Duodenal mucosa (tissue), 2 donors: Measurements from ENCODE around the gene FFAR2.
"Not testable (repeated sequence)": the region's sequence is repeated elsewhere in the genome, so short reads cannot be mapped to it uniquely, and the experiment has no call there.

Source experiments
- H3K27ac ChIP-seq: one replicate; pipeline ENCODE4 v1.7.0; 2013; ENCODE audit warnings: low read depth, low read length
- H3K27me3 ChIP-seq, 2 donors: one replicate each; pipeline ENCODE4 v1.7.0; 2013; ENCODE audit warnings: low read length in 2 of 2, control low read depth in 1 of 2; ENCODE audit not compliant: insufficient read depth in 2 of 2, control insufficient read depth in 1 of 2
- H3K36me3 ChIP-seq, 2 donors: one replicate each; pipeline ENCODE4 v1.7.0; 2013; ENCODE audit warnings: low read length in 2 of 2, control low read depth in 1 of 2; ENCODE audit not compliant: insufficient read depth in 2 of 2, control insufficient read depth in 1 of 2
- H3K4me1 ChIP-seq, 2 donors: one replicate each; pipeline ENCODE4 v1.7.0; 2013; ENCODE audit warnings: low read length in 2 of 2, control low read depth in 1 of 2; ENCODE audit not compliant: insufficient read depth in 2 of 2, control insufficient read depth in 1 of 2
- H3K4me3 ChIP-seq, 2 donors: one replicate each; pipeline ENCODE4 v1.7.0; 2013; ENCODE audit warnings: low read length in 2 of 2, low read depth in 1 of 2
- H3K9ac ChIP-seq, 2 donors: one replicate each; pipeline ENCODE4 v1.7.0; 2013; ENCODE audit warnings: low read length in 2 of 2, low read depth in 1 of 2
- H3K9me3 ChIP-seq, 2 donors: one replicate each; pipeline ENCODE4 v1.7.0; 2013; ENCODE audit warnings: low read length in 2 of 2, control low read depth in 1 of 2; ENCODE audit not compliant: control insufficient read depth in 1 of 2

The FFAR2 gene

DNA sequence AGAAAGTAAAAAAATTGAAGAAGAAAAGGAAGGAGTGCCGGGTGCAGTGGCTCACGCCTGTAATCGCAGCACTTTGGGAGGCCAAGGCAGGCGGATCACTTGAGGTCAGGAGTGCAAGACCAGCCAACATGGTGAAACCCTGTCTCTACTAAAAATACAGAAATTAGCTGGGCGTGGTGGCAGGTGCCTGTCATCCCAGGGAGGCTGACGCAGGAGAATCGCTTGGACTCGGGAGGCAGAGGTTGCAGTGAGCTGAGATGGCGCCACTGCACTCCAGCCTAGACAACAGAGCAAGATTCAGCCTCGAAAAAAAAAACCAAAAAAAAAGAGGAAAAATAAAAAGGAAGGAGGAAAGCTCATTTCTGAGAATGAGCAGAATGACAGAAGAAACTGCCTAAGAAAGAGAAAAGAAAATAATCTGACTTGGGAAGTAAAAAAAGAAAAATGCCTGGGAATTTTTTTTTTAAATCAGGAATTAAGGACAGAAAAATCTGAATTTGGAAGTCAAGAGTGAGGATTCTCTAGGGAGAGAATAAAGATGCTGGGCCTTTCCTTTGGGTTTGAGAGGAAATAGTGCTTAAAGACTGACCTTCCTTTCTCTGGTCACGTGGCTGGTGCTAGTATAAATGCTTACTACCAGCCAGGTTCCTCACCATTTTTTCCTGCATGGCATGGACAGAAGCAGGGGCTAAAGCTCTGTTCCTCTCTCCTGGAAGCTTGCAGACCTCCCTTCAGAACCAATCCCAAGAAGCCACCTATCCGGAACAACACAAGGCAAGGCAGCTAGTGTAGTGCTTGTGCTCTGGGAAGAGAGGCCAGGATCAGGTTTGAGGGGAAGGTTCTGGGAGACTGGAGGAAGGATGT lies at the start of gene FFAR2:
Gene FFAR2, plus strand, starts transcription at position 652 of the 864 bp plus-strand sequence. CDS start 1,458 bp downstream, outside the sequence.
- H3K4me3 ChIP-seq = peak within 1 kb of the TSS in 1 of 2 donors; percentile 25
- H3K36me3 ChIP-seq = no peaks in the 10 kb centered on the region
- no peak within 1 kb of the TSS for H3K27ac ChIP-seq
- H3K27me3 ChIP-seq = peaks cover 0 to 3% of the 10 kb centered on the region in 2 donors
- peak within 1 kb of the TSS in 1 of 2 donors; percentile 35 for H3K9ac ChIP-seq
- H3K4me1 ChIP-seq = peaks cover 15 to 36% of the 10 kb centered on the region in 2 donors
- H3K9me3 ChIP-seq = no peaks in the 10 kb centered on the region

DNA sequence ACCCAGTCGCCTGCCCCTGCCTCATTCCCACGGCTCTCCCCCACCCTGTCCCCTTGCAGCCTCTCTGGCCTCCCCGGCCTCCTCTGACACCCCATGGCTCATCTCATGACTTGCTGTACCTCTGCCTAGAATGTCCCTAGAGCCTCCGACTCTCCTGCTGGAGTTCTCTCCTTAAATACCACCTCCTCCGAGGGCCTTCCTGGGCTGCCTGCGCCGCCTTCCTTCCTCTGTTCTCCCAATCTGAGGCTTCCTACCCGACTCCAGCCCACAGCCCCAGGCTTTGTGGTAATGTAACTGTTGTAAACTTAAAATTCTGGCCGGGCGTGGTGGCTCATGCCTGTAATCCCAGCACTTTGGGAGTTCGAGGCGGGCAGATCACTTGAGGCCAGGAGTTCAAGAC lies 49.5 kb upstream of the FFAR2 start:
- Histone ChIP-seq H3K36me3 (no peaks in the 10 kb centered on the region), H3K9ac (no peak overlapping the region), H3K27ac (no peak overlapping the region), H3K9me3 (no peaks in the 10 kb centered on the region), H3K4me1 (peaks cover 0 to 5% of the 10 kb centered on the region in 2 donors), H3K4me3 (no peak overlapping the region), H3K27me3 (no peaks in the 10 kb centered on the region)

GRCh38 chr19:35399231-35399630 lies 48.8 kb upstream of the FFAR2 start:
- H3K27ac ChIP-seq = no peak overlapping the region

GRCh38 chr19:35399948-35400772 lies 47.9 kb upstream of the FFAR2 start:
- Histone ChIP-seq H3K27ac (no peak overlapping the region), H3K27me3 (no peaks in the 10 kb centered on the region), H3K36me3 (no peaks in the 10 kb centered on the region), H3K4me1 (peaks cover 0 to 5% of the 10 kb centered on the region in 2 donors), H3K9me3 (no peaks in the 10 kb centered on the region), H3K4me3 (no peak overlapping the region), H3K9ac (no peak overlapping the region)

More at GRCh38 chr19:35399231-35399630, 48.8 kb upstream of the FFAR2 start:
- peaks cover 0 to 5% of the 10 kb centered on the region in 2 donors for H3K4me1 ChIP-seq
- H3K36me3 ChIP-seq = no peaks in the 10 kb centered on the region
- no peak overlapping the region for H3K4me3 ChIP-seq
- H3K27me3 ChIP-seq = no peaks in the 10 kb centered on the region
- H3K9me3 ChIP-seq = no peaks in the 10 kb centered on the region
- no peak overlapping the region for H3K9ac ChIP-seq

DNA sequence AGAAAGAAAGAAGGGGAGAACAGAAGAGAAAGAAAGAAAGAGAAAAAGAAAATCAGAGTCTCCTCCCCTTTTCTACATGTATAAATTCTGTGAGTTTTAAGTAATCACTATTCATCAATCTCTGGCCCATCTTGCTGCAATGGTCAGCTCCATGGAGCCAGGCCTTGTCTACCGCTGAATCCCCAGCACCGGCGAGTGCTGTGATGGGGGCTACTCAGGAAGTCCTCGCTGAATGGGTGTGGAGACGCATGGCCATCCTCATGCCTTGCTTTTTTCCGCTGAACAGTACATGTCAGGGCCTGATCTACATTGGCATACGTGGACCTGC lies 47.3 kb upstream of the FFAR2 start:
- H3K9me3 ChIP-seq = no peaks in the 10 kb centered on the region
- H3K27me3 ChIP-seq = no peaks in the 10 kb centered on the region
- H3K9ac ChIP-seq = no peak overlapping the region
- no peak overlapping the region for H3K27ac ChIP-seq
- no peaks in the 10 kb centered on the region for H3K36me3 ChIP-seq
- H3K4me1 ChIP-seq = peaks cover 0 to 3% of the 10 kb centered on the region in 2 donors
- no peak overlapping the region for H3K4me3 ChIP-seq

- H3K27me3 ChIP-seq, H3K36me3 ChIP-seq, H3K4me1 ChIP-seq, H3K27ac ChIP-seq, H3K9ac ChIP-seq, H3K4me3 ChIP-seq, H3K9me3 ChIP-seq: not testable (repeated sequence)
Observed at GRCh38 chr19:35401416-35401815, 46.6 kb upstream of the FFAR2 start.

DNA sequence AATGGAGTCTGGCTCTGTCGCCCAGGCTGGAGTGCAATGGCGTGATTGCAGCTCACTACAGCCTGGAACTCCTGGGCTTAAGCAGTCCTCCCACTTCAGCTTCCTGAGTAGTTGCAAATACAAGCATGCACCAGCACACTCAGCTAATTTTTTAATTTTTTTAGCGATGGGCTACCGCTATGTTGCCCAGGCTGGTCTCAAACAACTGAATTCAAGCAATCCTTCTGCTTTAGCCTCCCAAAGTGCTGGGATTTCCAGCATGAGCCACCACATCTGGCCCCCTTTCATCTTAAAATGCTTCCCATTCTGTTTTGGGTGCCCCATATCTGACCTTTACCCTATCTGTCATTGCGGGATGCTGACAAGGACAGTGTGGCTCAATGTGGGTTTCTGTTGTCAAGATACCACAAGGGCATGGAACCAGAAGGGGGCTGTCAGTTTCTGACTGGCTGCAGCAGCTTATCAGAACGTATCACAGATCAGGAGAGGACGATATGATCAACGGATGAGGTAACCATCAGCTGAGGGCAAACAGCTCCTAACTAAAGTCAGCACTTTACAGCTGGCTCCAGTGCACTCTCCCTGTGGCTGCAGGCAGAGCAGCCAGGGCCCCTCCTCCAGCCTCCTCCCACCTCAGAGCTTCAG lies 44.8 kb upstream of the FFAR2 start:
- Histone ChIP-seq H3K36me3 (no peaks in the 10 kb centered on the region), H3K4me3 (no peak overlapping the region), H3K27me3 (no peaks in the 10 kb centered on the region), H3K27ac (no peak overlapping the region), H3K4me1 (no peaks in the 10 kb centered on the region), H3K9ac (no peak overlapping the region), H3K9me3 (no peaks in the 10 kb centered on the region)

DNA sequence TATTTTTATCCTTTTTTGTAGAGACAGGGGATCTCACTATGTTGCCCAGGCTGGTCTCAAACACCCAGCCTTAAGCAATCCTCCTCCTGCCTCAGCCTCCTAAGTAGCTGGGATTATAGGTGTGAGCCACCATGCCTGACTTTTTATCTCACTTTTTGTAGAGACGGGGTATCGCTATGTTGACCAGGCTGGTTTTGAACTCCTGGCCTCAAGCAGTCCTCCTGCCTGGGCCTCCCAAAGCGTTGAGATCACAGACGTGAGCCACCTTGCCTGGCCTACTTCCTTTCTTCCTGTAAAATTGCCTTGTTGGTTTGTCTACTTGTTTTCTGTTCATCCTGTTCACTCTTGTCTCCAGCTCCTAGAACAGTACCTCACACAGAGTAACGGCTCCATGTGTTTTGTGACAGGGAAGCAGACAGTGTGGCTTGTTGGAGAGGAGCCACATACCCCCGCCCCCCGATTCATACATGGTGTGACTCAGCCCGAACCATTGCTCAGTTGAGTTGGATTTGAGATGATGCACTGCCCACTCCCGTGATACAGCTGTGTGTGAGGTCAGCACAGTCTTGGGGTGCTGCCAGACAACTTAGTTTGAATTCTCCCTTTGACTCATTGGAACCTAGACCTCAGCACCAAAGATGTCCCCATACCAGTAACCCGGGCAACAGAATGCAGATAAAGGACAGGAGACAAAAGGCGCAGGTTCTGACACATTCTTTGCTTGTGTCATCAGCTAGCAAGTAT lies 43.0 kb upstream of the FFAR2 start:
- Histone ChIP-seq H3K9me3 (no peaks in the 10 kb centered on the region), H3K27ac (no peak overlapping the region), H3K27me3 (no peaks in the 10 kb centered on the region), H3K9ac (no peak overlapping the region), H3K4me3 (no peak overlapping the region), H3K4me1 (no peaks in the 10 kb centered on the region), H3K36me3 (no peaks in the 10 kb centered on the region)

DNA sequence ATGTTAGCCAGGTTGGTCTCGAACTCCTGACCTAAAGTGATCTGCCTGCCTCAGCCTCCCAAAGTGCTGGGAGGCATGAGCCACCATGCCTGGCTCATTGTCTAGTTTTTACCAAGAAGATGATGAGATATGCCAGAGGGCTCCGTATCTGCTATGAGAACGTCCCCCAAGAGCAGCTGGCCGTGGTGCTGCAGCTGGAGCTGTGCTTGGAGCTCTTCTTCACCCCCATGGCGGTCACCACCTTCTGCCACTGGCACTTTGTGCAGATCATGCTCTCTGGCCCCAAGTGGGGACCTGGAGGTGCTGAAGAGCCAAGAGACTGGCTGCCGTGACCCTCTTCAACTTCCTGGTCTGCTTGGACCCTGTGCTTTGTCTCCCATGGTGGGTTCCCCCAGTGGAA lies 40.4 kb upstream of the FFAR2 start:
- Histone ChIP-seq H3K36me3 (no peaks in the 10 kb centered on the region), H3K4me3 (no peak overlapping the region), H3K9me3 (no peaks in the 10 kb centered on the region), H3K9ac (no peak overlapping the region), H3K4me1 (no peaks in the 10 kb centered on the region), H3K27me3 (no peaks in the 10 kb centered on the region), H3K27ac (no peak overlapping the region)
